Loucy (cell line): ENCODE measurements around the gene MAST4.

Source experiments
- CTCF ChIP-seq: fragments of 200-600 bp; sonication (generic); conservative IDR thresholded peaks from 2 replicates; pipeline ENCODE4 v1.5.1; 2014; ENCODE audit warnings: mild to moderate bottlenecking, antibody characterized with exemption, low read length
- EZH2phosphoT487 ChIP-seq: fragments of 200-600 bp; IDR thresholded peaks from 2 replicates; pipeline ENCODE4 v1.6.1; 2018; ENCODE audit warnings: antibody characterized with exemption, mild to moderate bottlenecking, moderate library complexity, borderline replicate concordance

GRCh38 chr5:67090040-67090439 lies 493.8 kb downstream of the MAST4 start:
- TF ChIP-seq CTCF: no peak
- TF ChIP-seq EZH2phosphoT487: no peak
